RWPE2 (cell line): ENCODE data around the gene ATP2A3.
A peak's percentile ranks its signal among the peaks of the same experiment; 100 is the strongest.

ENCODE experiments used
- ATAC-seq: fragments of 200-7000 bp; cut with Tn5 transposase; 3 replicates; pipeline ENCODE4 v1.9.1; 2021; ENCODE audit warnings: low read depth
- DNase-seq: peaks from one replicate; pipeline ENCODE4 v3.0.0-alpha.2; 2020; ENCODE audit warnings: low spot score
- H3K27ac ChIP-seq: fragments of 450-650 bp; 2 replicates; pipeline ENCODE4 v1.5.1; 2017; ENCODE audit warnings: mild to moderate bottlenecking; ENCODE audit not compliant: poor library complexity, severe bottlenecking
- H3K27me3 ChIP-seq: fragments of 250-450 bp; sonication (Bioruptor Pico); 2 replicates; pipeline ENCODE4 v1.5.1; 2021; ENCODE audit warnings: mild to moderate bottlenecking, moderate library complexity; ENCODE audit not compliant: insufficient read depth, poor library complexity, severe bottlenecking
- H3K36me3 ChIP-seq: fragments of 250-450 bp; sonication (Bioruptor Pico); 2 replicates; pipeline ENCODE4 v1.5.1; 2020; ENCODE audit warnings: low read depth, mild to moderate bottlenecking, moderate library complexity
- H3K4me1 ChIP-seq: fragments of 250-450 bp; sonication (Bioruptor Pico); 2 replicates; pipeline ENCODE4 v1.5.1; 2021; ENCODE audit warnings: mild to moderate bottlenecking, moderate library complexity; ENCODE audit not compliant: insufficient read depth, poor library complexity, severe bottlenecking
- H3K4me3 ChIP-seq: fragments of 250-450 bp; sonication (Bioruptor Pico); 2 replicates; pipeline ENCODE4 v1.5.1; 2021; ENCODE audit warnings: mild to moderate bottlenecking, moderate library complexity; ENCODE audit not compliant: severe bottlenecking
- H3K9me3 ChIP-seq: fragments of 250-450 bp; sonication (Bioruptor Pico); 2 replicates; pipeline ENCODE4 v1.5.1; 2021; ENCODE audit warnings: mild to moderate bottlenecking, moderate library complexity; ENCODE audit not compliant: severe bottlenecking
- TF ChIP-seq, protein P1 (sequence below): fragments of 450-650 bp; IDR thresholded peaks from one replicate; pipeline ENCODE4 v1.5.1; 2017; ENCODE audit warnings: mild to moderate bottlenecking, moderate library complexity; ENCODE audit not compliant: poor library complexity, severe bottlenecking

Gene ATP2A3

GRCh38 chr17:3887394-3887793 is 76.8 kb downstream of the ATP2A3 start:
- Histone ChIP-seq H3K4me1 (peaks cover 35% of the 10 kb centered on the region), H3K9me3 (no peaks in the 10 kb centered on the region)
- DNase-seq, result no peak

GRCh38 chr17:3886776-3887175 is 77.5 kb downstream of the ATP2A3 start:
- ATAC-seq (no peak), DNase-seq (no peak)
- Histone ChIP-seq H3K4me1 (peaks cover 34% of the 10 kb centered on the region), H3K27ac (no peak overlapping the region), H3K36me3 (no peaks in the 10 kb centered on the region), H3K27me3 (no peaks in the 10 kb centered on the region), H3K4me3 (no peak overlapping the region), H3K9me3 (no peaks in the 10 kb centered on the region)
- TF ChIP-seq, protein P1, sequence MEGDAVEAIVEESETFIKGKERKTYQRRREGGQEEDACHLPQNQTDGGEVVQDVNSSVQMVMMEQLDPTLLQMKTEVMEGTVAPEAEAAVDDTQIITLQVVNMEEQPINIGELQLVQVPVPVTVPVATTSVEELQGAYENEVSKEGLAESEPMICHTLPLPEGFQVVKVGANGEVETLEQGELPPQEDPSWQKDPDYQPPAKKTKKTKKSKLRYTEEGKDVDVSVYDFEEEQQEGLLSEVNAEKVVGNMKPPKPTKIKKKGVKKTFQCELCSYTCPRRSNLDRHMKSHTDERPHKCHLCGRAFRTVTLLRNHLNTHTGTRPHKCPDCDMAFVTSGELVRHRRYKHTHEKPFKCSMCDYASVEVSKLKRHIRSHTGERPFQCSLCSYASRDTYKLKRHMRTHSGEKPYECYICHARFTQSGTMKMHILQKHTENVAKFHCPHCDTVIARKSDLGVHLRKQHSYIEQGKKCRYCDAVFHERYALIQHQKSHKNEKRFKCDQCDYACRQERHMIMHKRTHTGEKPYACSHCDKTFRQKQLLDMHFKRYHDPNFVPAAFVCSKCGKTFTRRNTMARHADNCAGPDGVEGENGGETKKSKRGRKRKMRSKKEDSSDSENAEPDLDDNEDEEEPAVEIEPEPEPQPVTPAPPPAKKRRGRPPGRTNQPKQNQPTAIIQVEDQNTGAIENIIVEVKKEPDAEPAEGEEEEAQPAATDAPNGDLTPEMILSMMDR, result no peak

More at GRCh38 chr17:3887394-3887793, 76.8 kb downstream of the ATP2A3 start:
- Histone ChIP-seq H3K27ac (peak overlapping the region; percentile 78), H3K4me3 (no peak overlapping the region), H3K36me3 (no peaks in the 10 kb centered on the region), H3K27me3 (no peaks in the 10 kb centered on the region)
- TF ChIP-seq, protein P1, result no peak
- no peak for ATAC-seq

- Histone ChIP-seq H3K36me3 (peaks cover 3% of the 10 kb centered on the region; the same call in 1 of the 2 replicates), H3K27ac (no peak overlapping the region), H3K4me3 (no peak overlapping the region), H3K9me3 (no peaks in the 10 kb centered on the region), H3K4me1 (peaks cover 31% of the 10 kb centered on the region), H3K27me3 (no peaks in the 10 kb centered on the region)
- TF ChIP-seq, protein P1, result no peak
- DNase-seq, result no peak
- ATAC-seq, result no peak
These were observed 78.3 kb downstream of the ATP2A3 start for GRCh38 chr17:3885970-3886369.

- Histone ChIP-seq H3K9me3 (no peaks in the 10 kb centered on the region), H3K36me3 (peaks cover 7% of the 10 kb centered on the region), H3K27me3 (no peaks in the 10 kb centered on the region), H3K4me1 (peaks cover 25% of the 10 kb centered on the region), H3K4me3 (no peak overlapping the region), H3K27ac (no peak overlapping the region)
- DNase-seq (no peak), ATAC-seq (no peak)
- TF ChIP-seq, protein P1, result no peak
These were observed 79.0 kb downstream of the ATP2A3 start for GRCh38 chr17:3885271-3885670.

DNA sequence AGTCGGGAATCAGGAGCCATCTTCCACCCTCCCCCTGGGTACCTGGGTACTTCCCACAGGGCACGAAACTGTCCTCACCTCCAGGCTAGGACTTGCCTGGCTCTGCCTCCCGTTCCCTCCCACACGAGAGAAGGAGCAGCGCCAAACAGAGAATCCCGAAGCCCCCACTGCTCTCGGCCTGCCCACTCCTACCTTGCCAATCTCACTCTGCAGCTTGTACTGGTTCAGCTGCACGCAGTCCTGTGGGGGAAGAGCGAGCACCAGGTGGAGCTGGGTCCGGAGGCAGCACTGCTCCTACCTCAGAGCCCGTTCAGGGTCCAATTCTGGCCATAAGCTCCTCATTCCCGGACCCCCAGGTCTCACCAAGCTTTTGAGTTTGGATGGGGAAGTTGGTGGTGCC is 80.0 kb downstream of the ATP2A3 start:
- Histone ChIP-seq H3K36me3 (peaks cover 10% of the 10 kb centered on the region), H3K4me1 (peaks cover 14% of the 10 kb centered on the region), H3K27me3 (no peaks in the 10 kb centered on the region), H3K4me3 (no peak overlapping the region), H3K27ac (no peak overlapping the region), H3K9me3 (no peaks in the 10 kb centered on the region)
- TF ChIP-seq, protein P1, result no peak
- DNase-seq (no peak), ATAC-seq (no peak)
